KMS-11 (cell line): Measurements from ENCODE around the gene ACAN.
A peak's percentile ranks its signal among the peaks of the same experiment; 100 is the strongest.

Experiments
- H2AFZ ChIP-seq: fragments of 200-600 bp; sonication (generic); 2 replicates; pipeline ENCODE4 v1.6.1; 2016; ENCODE audit warnings: antibody characterized with exemption, mixed run types, low read depth
- H3K27ac ChIP-seq: fragments of 200-600 bp; sonication (generic); 2 replicates; pipeline ENCODE4 v1.6.1; 2016; ENCODE audit warnings: mild to moderate bottlenecking, mixed run types
- H3K27me3 ChIP-seq: fragments of 200-600 bp; sonication (generic); 2 replicates; pipeline ENCODE4 v1.6.1; 2017; ENCODE audit warnings: mild to moderate bottlenecking, low read depth, mixed run types, moderate library complexity; ENCODE audit not compliant: insufficient read depth
- H3K36me3 ChIP-seq: fragments of 200-600 bp; sonication (generic); 2 replicates; pipeline ENCODE4 v1.6.1; 2017; ENCODE audit warnings: mild to moderate bottlenecking, mixed run types; ENCODE audit not compliant: insufficient read depth
- H3K4me1 ChIP-seq: fragments of 200-600 bp; sonication (generic); 2 replicates; pipeline ENCODE4 v1.6.1; 2016; ENCODE audit warnings: mild to moderate bottlenecking, low read depth, mixed run types; ENCODE audit not compliant: poor library complexity, severe bottlenecking
- H3K4me2 ChIP-seq: fragments of 200-600 bp; sonication (generic); 2 replicates; pipeline ENCODE4 v1.7.0; 2016; ENCODE audit warnings: mild to moderate bottlenecking, mixed run types
- H3K4me3 ChIP-seq: fragments of 200-600 bp; sonication (generic); IDR thresholded peaks from 2 replicates; pipeline ENCODE4 v1.6.1; 2017; ENCODE audit warnings: low read depth, low read length, mixed read lengths; ENCODE audit not compliant: insufficient read depth
- H3K79me2 ChIP-seq: fragments of 200-600 bp; sonication (generic); 2 replicates; pipeline ENCODE4 v1.6.1; 2016; ENCODE audit warnings: low read depth, mixed run types; ENCODE audit not compliant: insufficient read depth
- H3K9ac ChIP-seq: fragments of 200-600 bp; sonication (generic); 2 replicates; pipeline ENCODE4 v1.6.1; 2016; ENCODE audit warnings: mild to moderate bottlenecking, mixed run types
- H4K20me1 ChIP-seq: fragments of 200-600 bp; sonication (generic); 2 replicates; pipeline ENCODE4 v1.6.1; 2016; ENCODE audit warnings: mild to moderate bottlenecking, mixed run types; ENCODE audit not compliant: insufficient read depth
- TF ChIP-seq, protein P1 (sequence below): fragments of 200-600 bp; sonication (generic); conservative IDR thresholded peaks from 2 replicates; pipeline ENCODE4 v1.6.1; 2017; ENCODE audit warnings: low read depth, mild to moderate bottlenecking, antibody characterized with exemption, low read length, moderate library complexity, mixed read lengths

Gene ACAN

DNA sequence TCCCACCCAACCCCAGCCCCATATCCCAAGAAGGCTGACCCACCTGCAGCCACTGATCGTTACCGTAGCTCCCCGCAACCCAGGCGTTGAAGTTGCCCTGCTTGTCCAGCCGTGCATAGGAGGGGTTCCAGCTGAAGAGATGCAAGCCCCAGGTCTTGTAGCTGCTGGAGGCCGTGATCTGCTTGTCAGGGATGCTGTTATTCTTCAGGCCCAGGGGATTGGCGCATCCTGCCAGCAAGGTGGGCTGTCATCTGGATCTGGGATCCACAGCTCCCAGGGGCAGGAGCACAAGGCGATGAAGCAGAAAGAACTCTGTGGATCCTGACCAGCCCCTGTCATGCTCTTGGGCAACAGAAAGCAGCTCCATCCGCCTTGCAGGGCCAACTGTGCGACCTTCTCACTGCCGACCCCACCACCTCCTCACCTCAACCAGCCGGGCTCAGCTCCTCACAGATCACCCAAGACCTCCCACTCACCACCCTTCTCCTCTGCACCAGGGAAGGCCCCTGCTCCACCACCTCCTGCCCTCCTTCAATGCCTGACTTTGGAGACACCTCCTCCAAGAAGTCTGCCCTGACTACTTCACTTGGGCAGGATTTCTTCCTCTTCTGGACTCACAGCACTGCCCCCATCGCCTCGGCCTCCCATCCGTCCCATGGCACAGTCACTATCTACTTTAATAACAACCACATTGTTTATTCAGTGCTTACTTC, 98.4 kb downstream of the ACAN start:
- Histone ChIP-seq H4K20me1 (no peaks in the 10 kb centered on the region), H3K79me2 (no peaks in the 10 kb centered on the region), H3K9ac (no peak overlapping the region), H3K36me3 (no peaks in the 10 kb centered on the region), H3K4me2 (no peak overlapping the region), H3K27me3 (no peaks in the 10 kb centered on the region), H3K4me1 (peaks cover 17% of the 10 kb centered on the region), H3K4me3 (no peak overlapping the region), H3K27ac (no peak overlapping the region), H2AFZ (no peak overlapping the region)
- TF ChIP-seq, protein P1, sequence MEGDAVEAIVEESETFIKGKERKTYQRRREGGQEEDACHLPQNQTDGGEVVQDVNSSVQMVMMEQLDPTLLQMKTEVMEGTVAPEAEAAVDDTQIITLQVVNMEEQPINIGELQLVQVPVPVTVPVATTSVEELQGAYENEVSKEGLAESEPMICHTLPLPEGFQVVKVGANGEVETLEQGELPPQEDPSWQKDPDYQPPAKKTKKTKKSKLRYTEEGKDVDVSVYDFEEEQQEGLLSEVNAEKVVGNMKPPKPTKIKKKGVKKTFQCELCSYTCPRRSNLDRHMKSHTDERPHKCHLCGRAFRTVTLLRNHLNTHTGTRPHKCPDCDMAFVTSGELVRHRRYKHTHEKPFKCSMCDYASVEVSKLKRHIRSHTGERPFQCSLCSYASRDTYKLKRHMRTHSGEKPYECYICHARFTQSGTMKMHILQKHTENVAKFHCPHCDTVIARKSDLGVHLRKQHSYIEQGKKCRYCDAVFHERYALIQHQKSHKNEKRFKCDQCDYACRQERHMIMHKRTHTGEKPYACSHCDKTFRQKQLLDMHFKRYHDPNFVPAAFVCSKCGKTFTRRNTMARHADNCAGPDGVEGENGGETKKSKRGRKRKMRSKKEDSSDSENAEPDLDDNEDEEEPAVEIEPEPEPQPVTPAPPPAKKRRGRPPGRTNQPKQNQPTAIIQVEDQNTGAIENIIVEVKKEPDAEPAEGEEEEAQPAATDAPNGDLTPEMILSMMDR: no peak

DNA sequence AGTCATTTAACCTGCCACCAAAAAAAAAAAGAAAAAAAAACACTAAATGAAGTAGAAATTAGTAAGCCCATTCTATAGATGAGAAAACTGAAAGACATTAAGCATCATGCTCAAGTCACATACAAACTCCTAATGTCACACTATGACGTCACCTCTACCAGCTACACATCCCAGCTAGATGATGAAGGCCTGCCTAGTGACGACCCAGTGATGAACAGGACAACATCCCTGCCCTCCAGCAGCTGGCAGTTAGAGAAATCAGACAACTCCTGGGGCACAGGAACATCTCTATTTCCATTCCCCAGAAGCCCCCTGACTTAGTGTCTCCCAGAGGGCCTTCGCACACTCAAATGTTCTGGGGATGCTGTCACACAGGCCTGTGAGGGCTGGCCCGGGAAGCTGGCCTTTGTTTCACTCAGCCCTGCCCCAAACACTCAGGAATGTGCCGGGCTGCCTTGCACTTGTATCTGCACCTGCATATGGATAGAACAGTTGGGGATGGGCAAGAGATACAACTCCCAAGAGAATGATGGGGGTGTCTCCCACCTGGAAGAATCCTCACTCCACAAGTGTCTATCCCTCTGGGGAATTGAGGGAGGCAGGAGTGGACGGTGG, 99.1 kb downstream of the ACAN start:
- peaks cover 13% of the 10 kb centered on the region for H3K4me1 ChIP-seq
- H3K36me3 ChIP-seq: no peaks in the 10 kb centered on the region
- H3K9ac ChIP-seq: no peak overlapping the region
- H3K4me3 ChIP-seq: no peak overlapping the region
- H3K4me2 ChIP-seq: no peak overlapping the region
- no peaks in the 10 kb centered on the region for H4K20me1 ChIP-seq
- no peaks in the 10 kb centered on the region for H3K27me3 ChIP-seq
- no peak overlapping the region for H3K27ac ChIP-seq
- H3K79me2 ChIP-seq: no peaks in the 10 kb centered on the region
- H2AFZ ChIP-seq: no peak overlapping the region
- TF ChIP-seq, protein P1: no peak

DNA sequence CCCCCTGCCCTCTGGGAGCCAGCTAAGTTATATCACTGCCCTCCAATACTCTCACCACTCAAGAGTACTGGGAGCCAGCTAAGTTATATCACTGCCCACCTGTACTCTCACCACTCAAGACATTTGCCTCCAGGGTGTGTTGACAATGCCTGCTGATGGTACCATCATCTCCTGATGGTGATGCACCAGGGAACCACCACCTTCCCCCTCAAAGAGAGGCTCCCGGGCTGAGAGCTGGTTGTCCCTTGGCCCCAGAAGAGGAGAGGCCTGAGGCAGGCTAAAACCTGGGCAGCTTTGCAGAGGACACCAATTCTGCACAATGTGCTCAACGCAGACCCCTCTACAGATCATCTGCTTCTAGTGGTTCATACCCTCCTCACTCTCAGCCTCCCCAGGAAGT, 99.6 kb downstream of the ACAN start:
- TF ChIP-seq, protein P1: no peak
- H3K27me3 ChIP-seq: no peaks in the 10 kb centered on the region
- no peaks in the 10 kb centered on the region for H3K36me3 ChIP-seq
- no peak overlapping the region for H3K27ac ChIP-seq
- H3K4me2 ChIP-seq: no peak overlapping the region
- H4K20me1 ChIP-seq: no peaks in the 10 kb centered on the region
- H3K79me2 ChIP-seq: no peaks in the 10 kb centered on the region
- H3K9ac ChIP-seq: no peak overlapping the region
- no peak overlapping the region for H3K4me3 ChIP-seq
- H3K4me1 ChIP-seq: peaks cover 9% of the 10 kb centered on the region
- no peak overlapping the region for H2AFZ ChIP-seq

DNA sequence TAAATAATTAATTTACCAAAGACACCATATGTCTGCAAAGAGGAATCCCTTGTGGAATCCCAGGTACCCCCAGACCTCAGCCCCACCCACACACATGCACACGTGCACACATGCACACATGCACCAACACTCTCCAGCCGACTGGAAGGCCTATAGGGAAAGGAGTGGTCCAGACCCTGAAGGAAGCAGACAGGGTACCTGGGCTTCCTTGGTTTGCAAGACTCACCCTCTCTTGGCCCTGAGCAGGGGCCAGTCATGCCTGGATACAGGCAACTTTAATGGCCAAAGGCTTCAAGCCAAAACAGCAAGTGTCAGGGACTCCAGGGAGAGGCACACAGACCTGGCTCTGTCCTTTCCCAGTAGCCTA, 101.0 kb downstream of the ACAN start:
- Histone ChIP-seq H3K27me3 (no peaks in the 10 kb centered on the region), H4K20me1 (no peaks in the 10 kb centered on the region), H3K4me1 (peaks cover 8% of the 10 kb centered on the region), H3K4me3 (no peak overlapping the region), H3K9ac (no peak overlapping the region), H3K4me2 (no peak overlapping the region), H2AFZ (peak overlapping the region; percentile 31; the same call in 1 of the 2 replicates), H3K79me2 (no peaks in the 10 kb centered on the region), H3K36me3 (no peaks in the 10 kb centered on the region), H3K27ac (no peak overlapping the region)
- TF ChIP-seq, protein P1: no peak
